Spleen (tissue), 11 donors: ENCODE results near the gene HOXC6. TPM values are rescaled to one million over a fixed set of nuclear protein-coding genes. Genes with fewer than 3 reads are reported as not detected.

Experiments
- DNase-seq: peaks from one replicate; pipeline ENCODE4 v3.0.0-alpha.2; 2020
- H3K27ac ChIP-seq, 8 donors: fragments of 200-600 bp; sonication (generic) in 7 of 8; 1 replicate in 4 of 8; 2 replicates in 4 of 8; pipeline versions ENCODE4 v1.5.0 to v1.8.0; 2016 to 2021; ENCODE audit warnings: inconsistent platforms in 4 of 8, mild to moderate bottlenecking in 4 of 8, moderate library complexity in 1 of 8
- H3K27me3 ChIP-seq, 7 donors: fragments of 200-600 bp; sonication (generic) in 6 of 7; replicated peaks in 1 of 7; 1 replicate in 4 of 7; 2 replicates in 3 of 7; pipeline versions ENCODE4 v1.5.0 to v1.8.0; 2016 to 2021; ENCODE audit warnings: inconsistent platforms in 3 of 7, mild to moderate bottlenecking in 1 of 7
- H3K36me3 ChIP-seq, 6 donors: fragments of 200-600 bp; sonication (generic) in 5 of 6; 1 replicate in 4 of 6; 2 replicates in 2 of 6; pipeline versions ENCODE4 v1.5.0 to v1.8.0; 2016 to 2021; ENCODE audit warnings: inconsistent platforms in 2 of 6
- H3K4me1 ChIP-seq, 6 donors: fragments of 200-600 bp; sonication (generic) in 5 of 6; 1 replicate in 3 of 6; 2 replicates in 3 of 6; pipeline versions ENCODE4 v1.5.0 to v1.8.0; 2016 to 2021; ENCODE audit warnings: inconsistent platforms in 3 of 6
- H3K4me3 ChIP-seq, 8 donors: fragments of 200-600 bp; sonication (generic) in 7 of 8; 1 replicate in 4 of 8; 2 replicates in 4 of 8; pipeline versions ENCODE4 v1.5.0 to v1.8.0; 2016 to 2021; ENCODE audit warnings: inconsistent platforms in 4 of 8, mild to moderate bottlenecking in 4 of 8, moderate library complexity in 2 of 8
- H3K9me3 ChIP-seq, 8 donors: fragments of 200-600 bp; sonication (generic) in 7 of 8; 1 replicate in 4 of 8; 2 replicates in 4 of 8; pipeline versions ENCODE4 v1.5.0 to v1.8.0; 2016 to 2021; ENCODE audit warnings: inconsistent platforms in 4 of 8
- CTCF ChIP-seq, 11 experiments: fragments of 200-600 bp in 7 of 11; fragments of 450-650 bp in 4 of 11; sonication (generic) in 4 of 11; IDR thresholded peaks in 8 of 11; conservative IDR thresholded peaks in 3 of 11; 1 replicate in 7 of 11; 2 replicates in 4 of 11; pipeline versions ENCODE4 v1.4.0 to v1.8.0; 2016 to 2021; ENCODE audit warnings: antibody characterized with exemption in 11 of 11, inconsistent platforms in 4 of 11, mild to moderate bottlenecking in 1 of 11
- POLR2A ChIP-seq, 3 donors: fragments of 450-650 bp; IDR thresholded peaks; one replicate each; pipeline ENCODE4 v1.5.1; 2017; ENCODE audit warnings: antibody characterized with exemption in 3 of 3, mild to moderate bottlenecking in 1 of 3
- POLR2AphosphoS5 ChIP-seq, 3 donors: sonication (generic); formaldehyde crosslinking; IDR thresholded peaks; one replicate each; pipeline ENCODE4 v1.5.1; 2017; ENCODE audit warnings: antibody characterized with exemption in 3 of 3
- WGBS, 5 donors: extraction: QIAGEN DNeasy Blood & Tissue Kit in 3 of 5; methylation state at CpG; one replicate each; pipeline versions ENCODE4 v1.1.5 to v1.1.7; 2013 to 2018; 5-methylcytosine and 5-hydroxymethylcytosine counted together
- intact Hi-C: fragments of 100-400 bp; cut with DNase I; formaldehyde crosslinking; loops from one replicate; pipeline ENCODE4 v1.15.0; 2023; ENCODE audit warnings: low total_unique reads
- polyA plus RNA-seq, 3 donors: library from polyadenylated mRNA; stranded (reverse); fragments of 200-250 nt; gene quantifications; one replicate each; pipeline ENCODE4 v1.2.1, GENCODE V29; 2013
- total RNA-seq, 7 donors: library from RNA; depleted of rRNA in 3 of 7; stranded (reverse); fragments of >200 nt in 3 of 7; fragmentation: NEBNext Ultra II Directional in 4 of 7; extraction: Animal tissue kit (Norgen Biotek cat#: 25700) in 4 of 7; gene quantifications; one replicate each; pipeline versions ENCODE4 v1.1.0 to v1.2.1, GENCODE V29; 2016 to 2021
- donor health status: healthy with polysubstance abuse.
- donor health status: DM: no; HTN: no; CAD: no; lungs with moderate emphysema.
- donor health status: DM: no; HTN: no; CAD: no.
- donor health status: Bipolar disorder and iron deficiency.
- donor health status: healthy.
- donor health status: DM: no; HTN: no; CAD: no.
- donor health status: DM: yes; HTN: yes; CAD: no.

Gene HOXC6
- total and polyA plus RNA-seq, 10 donors = 0.11 to 0.52 (median 0.24) TPM; not detected in 4

- peak overlapping the region in 1 of 8 donors; percentile 22 for H3K4me3 ChIP-seq
- H3K27ac ChIP-seq = no peak overlapping the region
- WGBS, 5 donors = 2 to 8% (median 7%) methylated on average over 5 of the region's 5 CpGs
- no peaks in the 10 kb centered on the region for H3K36me3 ChIP-seq
- peaks cover 25 to 100% (median 100%) of the 10 kb centered on the region in 7 donors for H3K27me3 ChIP-seq
- no peak for DNase-seq
- peaks cover 0 to 12% (median 0%) of the 10 kb centered on the region in 8 donors for H3K9me3 ChIP-seq
- TF ChIP-seq POLR2AphosphoS5 (IDR thresholded peaks at IDR 0.05) (no peak), CTCF (IDR thresholded peaks at IDR 0.05 in 8 of 11, conservative IDR thresholded peaks at IDR 0.05 in 3 of 11) (no peak), POLR2A (IDR thresholded peaks at IDR 0.05) (no peak)
- H3K4me1 ChIP-seq = peaks cover 13 to 43% (median 31%) of the 10 kb centered on the region in 6 donors
- intact Hi-C loops = no loop called here
These were observed 39.6 kb upstream of the HOXC6 start for GRCh38 chr12:53988541-53989226.

GRCh38 chr12:53989227-53990113 lies 38.8 kb upstream of the HOXC6 start:
- Histone ChIP-seq H3K4me1 (peaks cover 14 to 43% (median 34%) of the 10 kb centered on the region in 6 donors), H3K27me3 (peaks cover 30 to 100% (median 100%) of the 10 kb centered on the region in 7 donors), H3K9me3 (peaks cover 0 to 9% (median 0%) of the 10 kb centered on the region in 8 donors), H3K27ac (no peak overlapping the region), H3K4me3 (peak overlapping the region in 1 of 8 donors; percentile 22), H3K36me3 (no peaks in the 10 kb centered on the region)
- DNase-seq = no peak
- 3 to 6% (median 5%) methylated on average over 28 of the region's 28 CpGs for WGBS, 5 donors
- TF ChIP-seq POLR2A (IDR thresholded peaks at IDR 0.05) (no peak), POLR2AphosphoS5 (IDR thresholded peaks at IDR 0.05) (no peak), CTCF (IDR thresholded peaks at IDR 0.05 in 8 of 11, conservative IDR thresholded peaks at IDR 0.05 in 3 of 11) (no peak)
- intact Hi-C loops = no loop called here

- H3K27ac ChIP-seq = no peak overlapping the region
- intact Hi-C loops = no loop called here
- peaks cover 33 to 100% (median 100%) of the 10 kb centered on the region in 7 donors for H3K27me3 ChIP-seq
- DNase-seq = no peak
- TF ChIP-seq POLR2A (IDR thresholded peaks at IDR 0.05) (no peak), POLR2AphosphoS5 (IDR thresholded peaks at IDR 0.05) (no peak), CTCF (IDR thresholded peaks at IDR 0.05 in 8 of 11, conservative IDR thresholded peaks at IDR 0.05 in 3 of 11) (no peak)
- H3K4me1 ChIP-seq = peaks cover 18 to 43% (median 37%) of the 10 kb centered on the region in 6 donors
- 6 to 17% (median 9%) methylated on average over 27 of the region's 27 CpGs for WGBS, 5 donors
- peaks cover 0 to 1% (median 0%) of the 10 kb centered on the region in 8 donors for H3K9me3 ChIP-seq
- no peak overlapping the region for H3K4me3 ChIP-seq
- H3K36me3 ChIP-seq = no peaks in the 10 kb centered on the region
These were observed 37.7 kb upstream of the HOXC6 start for GRCh38 chr12:53990311-53991076.
